Activated T-cell treated with anti-CD3 and anti-CD28 coated beads, Interleukin-2, amount 50 U/mL, for 4 hours (primary cell): ENCODE data around the gene SLC25A48. TPM values are rescaled to one million over a fixed set of nuclear protein-coding genes. Genes with fewer than 3 reads are reported as not detected.

Experiments used
- ATAC-seq, 2 donors: fragments of 200-7000 bp; cut with Tn5 transposase; one replicate each; pipeline ENCODE4 v1.10.0; 2021
- DNase-seq: peaks from one replicate; pipeline ENCODE4 v3.0.0-alpha.2; 2020
- H3K27me3 Mint-ChIP-seq: one replicate; pipeline ENCODE4 v1.8.0; 2021; ENCODE audit warnings: low read depth, mixed read lengths
- H3K36me3 Mint-ChIP-seq: one replicate; pipeline ENCODE4 v1.8.0; 2022; ENCODE audit warnings: mixed read lengths; ENCODE audit not compliant: insufficient read depth
- H3K4me1 Mint-ChIP-seq: one replicate; pipeline ENCODE4 v1.8.0; 2021; ENCODE audit warnings: low read depth, mixed read lengths
- H3K4me3 Mint-ChIP-seq: one replicate; pipeline ENCODE4 v1.8.0; 2021; ENCODE audit warnings: mild to moderate bottlenecking, moderate library complexity, mixed read lengths
- H3K9me3 Mint-ChIP-seq: one replicate; pipeline ENCODE4 v1.8.0; 2021; ENCODE audit warnings: mixed read lengths
- total RNA-seq, 3 donors: library from RNA; stranded (reverse); gene quantifications; one replicate each; pipeline ENCODE4 v1.2.1, GENCODE V29; 2021

Gene SLC25A48
- total RNA-seq, 3 donors from 2014 or later: not detected

GRCh38 chr5:135874461-135874860 lies 40.0 kb downstream of the SLC25A48 start:
- no peak for ATAC-seq
- Mint-ChIP-seq H3K36me3 (no peaks in the 10 kb centered on the region), H3K9me3 (no peaks in the 10 kb centered on the region), H3K27me3 (no peaks in the 10 kb centered on the region), H3K4me1 (no peaks in the 10 kb centered on the region), H3K4me3 (no peak overlapping the region)
- no peak for DNase-seq

DNA sequence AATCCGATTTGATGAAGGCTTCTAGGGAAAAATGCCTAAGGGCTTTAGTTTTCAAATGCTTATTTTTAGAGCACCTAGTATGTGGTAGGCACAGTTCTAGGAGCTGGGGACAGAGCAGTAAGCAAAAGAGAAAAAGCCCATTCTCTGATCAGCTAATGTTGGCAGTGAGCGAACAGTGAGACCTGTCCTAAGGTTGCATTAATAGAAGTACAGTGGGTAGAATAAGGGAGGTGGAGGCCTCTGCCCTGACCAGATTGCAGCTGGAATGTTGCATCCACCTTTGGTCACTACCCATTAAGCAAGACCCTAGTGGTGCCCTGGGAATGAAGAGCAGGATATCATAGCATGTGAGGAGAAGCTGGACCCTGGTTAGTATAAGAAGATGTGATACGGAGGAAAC lies 41.1 kb downstream of the SLC25A48 start:
- no peak for ATAC-seq
- H3K27me3 Mint-ChIP-seq: peaks cover 4% of the 10 kb centered on the region
- H3K9me3 Mint-ChIP-seq: no peaks in the 10 kb centered on the region
- H3K4me1 Mint-ChIP-seq: no peaks in the 10 kb centered on the region
- DNase-seq: no peak
- no peak overlapping the region for H3K4me3 Mint-ChIP-seq
- no peaks in the 10 kb centered on the region for H3K36me3 Mint-ChIP-seq

DNA sequence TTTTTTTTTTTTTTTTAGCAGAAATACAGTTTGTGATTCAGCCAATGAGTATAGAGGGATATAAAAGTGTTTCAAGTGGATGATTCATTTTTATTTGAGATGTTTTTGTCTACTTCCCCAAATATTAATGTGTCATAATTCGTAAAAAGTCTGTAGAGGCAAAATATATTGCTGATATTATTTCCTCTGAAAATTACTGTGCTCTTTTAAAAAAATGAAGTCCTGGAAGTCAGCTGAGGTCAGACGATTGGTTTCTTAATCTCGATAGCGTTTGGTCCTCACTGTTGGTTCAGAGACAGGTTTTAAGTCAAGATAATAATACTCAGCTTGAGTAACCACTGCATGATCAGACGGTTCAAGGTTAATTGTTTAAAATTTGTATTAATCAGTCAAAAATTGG lies 41.7 kb downstream of the SLC25A48 start:
- H3K9me3 Mint-ChIP-seq: no peaks in the 10 kb centered on the region
- H3K36me3 Mint-ChIP-seq: no peaks in the 10 kb centered on the region
- H3K27me3 Mint-ChIP-seq: peaks cover 4% of the 10 kb centered on the region
- H3K4me1 Mint-ChIP-seq: no peaks in the 10 kb centered on the region
- H3K4me3 Mint-ChIP-seq: no peak overlapping the region
- no peak for DNase-seq
- no peak for ATAC-seq

DNA sequence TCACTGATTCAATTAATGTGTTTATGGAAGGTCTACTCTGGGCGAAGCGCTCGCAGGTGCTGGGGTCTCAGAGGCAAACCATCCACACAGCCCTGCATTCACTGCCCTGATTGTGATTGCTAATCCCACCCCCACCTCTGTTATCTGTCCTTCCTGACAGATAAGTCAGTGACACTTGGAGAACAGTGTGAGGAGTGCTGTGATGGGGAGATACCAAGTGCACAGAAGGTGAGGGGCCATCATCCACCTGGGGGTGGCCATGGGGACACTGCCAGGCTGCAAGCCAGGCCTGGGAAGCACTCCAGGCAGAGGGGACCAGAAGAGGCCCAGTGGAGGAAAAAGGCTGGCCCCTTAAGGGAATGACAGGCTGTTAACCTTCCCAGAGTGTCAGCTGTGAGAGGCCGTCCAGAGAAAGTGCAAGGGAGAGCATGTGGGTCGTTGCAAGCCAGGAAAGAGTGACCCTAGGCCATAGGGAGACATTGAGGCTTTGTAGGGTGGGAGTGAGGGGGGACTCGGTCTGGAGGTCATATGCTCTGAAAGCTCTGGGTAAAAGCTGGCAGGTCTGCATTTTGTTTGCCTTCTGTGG lies 43.2 kb downstream of the SLC25A48 start:
- no peak for DNase-seq
- no peak for ATAC-seq
- H3K9me3 Mint-ChIP-seq: no peaks in the 10 kb centered on the region
- H3K4me3 Mint-ChIP-seq: no peak overlapping the region
- H3K27me3 Mint-ChIP-seq: peaks cover 6% of the 10 kb centered on the region
- H3K36me3 Mint-ChIP-seq: no peaks in the 10 kb centered on the region
- H3K4me1 Mint-ChIP-seq: no peaks in the 10 kb centered on the region

- no peaks in the 10 kb centered on the region for H3K9me3 Mint-ChIP-seq
- peaks cover 8% of the 10 kb centered on the region for H3K27me3 Mint-ChIP-seq
- no peaks in the 10 kb centered on the region for H3K4me1 Mint-ChIP-seq
- H3K36me3 Mint-ChIP-seq: no peaks in the 10 kb centered on the region
- no peak for DNase-seq
- H3K4me3 Mint-ChIP-seq: no peak overlapping the region
- ATAC-seq: no peak
Measured at GRCh38 chr5:135878156-135878620, 43.7 kb downstream of the SLC25A48 start.

- ATAC-seq: no peak
- H3K4me3 Mint-ChIP-seq: no peak overlapping the region
- H3K36me3 Mint-ChIP-seq: no peaks in the 10 kb centered on the region
- H3K9me3 Mint-ChIP-seq: no peaks in the 10 kb centered on the region
- no peaks in the 10 kb centered on the region for H3K4me1 Mint-ChIP-seq
- no peak for DNase-seq
- H3K27me3 Mint-ChIP-seq: peaks cover 11% of the 10 kb centered on the region
Measured at GRCh38 chr5:135879591-135879990, 45.1 kb downstream of the SLC25A48 start.

- H3K9me3 Mint-ChIP-seq: no peaks in the 10 kb centered on the region
- H3K4me1 Mint-ChIP-seq: no peaks in the 10 kb centered on the region
- H3K27me3 Mint-ChIP-seq: peaks cover 12% of the 10 kb centered on the region
- ATAC-seq (no peak), DNase-seq (no peak)
- no peak overlapping the region for H3K4me3 Mint-ChIP-seq
- no peaks in the 10 kb centered on the region for H3K36me3 Mint-ChIP-seq
Measured at GRCh38 chr5:135880278-135880677, 45.8 kb downstream of the SLC25A48 start.

GRCh38 chr5:135880801-135881200 lies 46.3 kb downstream of the SLC25A48 start:
- H3K4me1 Mint-ChIP-seq: no peaks in the 10 kb centered on the region
- DNase-seq (no peak), ATAC-seq (no peak)
- peaks cover 15% of the 10 kb centered on the region for H3K27me3 Mint-ChIP-seq
- no peaks in the 10 kb centered on the region for H3K36me3 Mint-ChIP-seq
- no peak overlapping the region for H3K4me3 Mint-ChIP-seq
- no peaks in the 10 kb centered on the region for H3K9me3 Mint-ChIP-seq

DNA sequence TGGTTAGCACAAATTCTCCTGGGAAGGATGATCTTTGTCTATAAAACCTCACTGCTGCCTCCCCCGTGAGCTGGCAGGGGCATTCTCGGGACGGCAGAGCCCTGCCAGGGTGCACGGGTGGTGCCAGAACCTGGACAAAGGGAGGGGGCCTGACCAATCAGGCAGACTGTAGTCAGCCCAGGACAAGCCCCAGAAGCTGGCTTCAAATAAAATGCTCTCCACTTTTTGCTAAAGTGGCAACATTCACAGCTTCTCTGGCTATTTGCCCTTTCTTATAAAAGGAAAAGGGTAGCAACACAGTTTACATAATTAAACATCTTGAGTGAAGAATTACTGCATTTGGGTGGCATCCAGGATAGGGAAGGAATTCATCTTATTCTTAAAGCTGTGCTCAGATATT lies 46.8 kb downstream of the SLC25A48 start:
- H3K4me1 Mint-ChIP-seq: no peaks in the 10 kb centered on the region
- no peak for DNase-seq
- peaks cover 15% of the 10 kb centered on the region for H3K27me3 Mint-ChIP-seq
- no peak overlapping the region for H3K4me3 Mint-ChIP-seq
- H3K9me3 Mint-ChIP-seq: no peaks in the 10 kb centered on the region
- H3K36me3 Mint-ChIP-seq: no peaks in the 10 kb centered on the region
- no peak for ATAC-seq

DNA sequence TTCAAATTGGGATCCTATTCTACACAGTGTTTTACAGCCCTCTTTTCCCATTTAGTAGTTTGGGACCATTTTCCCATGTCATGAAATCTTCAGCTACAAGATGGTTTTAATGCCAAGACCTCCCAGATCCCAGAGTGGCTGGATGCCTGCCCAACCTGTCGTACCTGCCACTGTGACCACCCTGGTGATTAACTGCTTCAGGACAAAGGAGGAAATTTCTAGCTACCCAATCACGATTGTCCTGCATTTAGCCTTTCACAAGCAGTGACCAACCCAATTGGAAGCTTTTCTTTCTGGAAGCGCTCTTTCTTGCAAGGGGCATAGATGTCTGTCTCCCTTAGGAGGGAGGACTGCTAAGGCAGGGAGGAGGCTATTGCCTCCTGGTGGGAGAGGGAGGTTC lies 47.4 kb downstream of the SLC25A48 start:
- no peak for DNase-seq
- Mint-ChIP-seq H3K9me3 (no peaks in the 10 kb centered on the region), H3K4me1 (no peaks in the 10 kb centered on the region), H3K36me3 (no peaks in the 10 kb centered on the region), H3K27me3 (peaks cover 15% of the 10 kb centered on the region), H3K4me3 (no peak overlapping the region)
- no peak for ATAC-seq

DNA sequence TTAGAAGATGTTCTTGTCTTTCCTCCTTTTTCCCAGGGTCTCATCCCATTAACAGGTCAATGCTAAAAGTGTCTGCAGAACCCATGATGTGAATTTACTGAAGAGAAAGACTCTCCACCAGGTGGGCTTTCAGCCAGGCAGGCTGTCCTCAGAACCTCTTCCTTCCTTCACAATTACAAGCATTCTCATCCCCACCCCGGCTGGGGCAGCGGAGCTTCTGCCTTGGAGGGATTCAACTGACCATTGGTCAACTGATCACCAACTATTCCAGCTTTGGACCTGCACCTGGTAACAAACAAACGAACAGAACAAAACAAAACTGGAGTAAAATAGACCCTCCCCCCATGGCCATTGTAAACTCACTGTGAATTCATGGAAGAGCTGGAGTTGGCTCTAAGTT lies 48.6 kb downstream of the SLC25A48 start:
- H3K36me3 Mint-ChIP-seq: no peaks in the 10 kb centered on the region
- ATAC-seq (no peak), DNase-seq (no peak)
- peaks cover 15% of the 10 kb centered on the region for H3K27me3 Mint-ChIP-seq
- no peak overlapping the region for H3K4me3 Mint-ChIP-seq
- no peaks in the 10 kb centered on the region for H3K9me3 Mint-ChIP-seq
- H3K4me1 Mint-ChIP-seq: peaks cover 6% of the 10 kb centered on the region

DNA sequence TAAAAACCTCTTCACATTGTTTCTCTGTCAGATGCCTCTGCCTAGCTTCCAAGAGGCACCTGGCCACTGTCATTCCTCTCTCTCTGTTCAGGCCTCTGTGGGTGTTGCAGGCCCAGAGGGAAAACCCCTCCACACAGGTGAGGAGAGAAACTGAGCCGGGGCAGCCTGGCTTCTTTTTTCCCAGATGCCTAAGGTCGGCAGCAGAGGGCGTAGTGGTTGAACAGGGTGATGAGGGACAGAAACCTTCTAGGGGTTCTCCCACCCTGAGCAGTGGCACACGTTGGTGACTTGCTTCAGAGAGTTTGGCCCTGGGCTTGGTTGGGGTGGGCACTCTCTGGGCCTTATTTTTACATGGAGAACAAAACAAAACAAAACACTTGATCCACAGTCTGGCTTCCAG lies 49.0 kb downstream of the SLC25A48 start:
- peaks cover 15% of the 10 kb centered on the region for H3K27me3 Mint-ChIP-seq
- no peaks in the 10 kb centered on the region for H3K9me3 Mint-ChIP-seq
- ATAC-seq (no peak), DNase-seq (no peak)
- no peak overlapping the region for H3K4me3 Mint-ChIP-seq
- H3K4me1 Mint-ChIP-seq: peaks cover 6% of the 10 kb centered on the region
- no peaks in the 10 kb centered on the region for H3K36me3 Mint-ChIP-seq

- Mint-ChIP-seq H3K4me1 (peaks cover 6% of the 10 kb centered on the region), H3K27me3 (peaks cover 15% of the 10 kb centered on the region), H3K4me3 (no peak overlapping the region), H3K36me3 (no peaks in the 10 kb centered on the region), H3K9me3 (no peaks in the 10 kb centered on the region)
- no peak for DNase-seq
- ATAC-seq: no peak
Measured at GRCh38 chr5:135885031-135885430, 50.6 kb downstream of the SLC25A48 start.

DNA sequence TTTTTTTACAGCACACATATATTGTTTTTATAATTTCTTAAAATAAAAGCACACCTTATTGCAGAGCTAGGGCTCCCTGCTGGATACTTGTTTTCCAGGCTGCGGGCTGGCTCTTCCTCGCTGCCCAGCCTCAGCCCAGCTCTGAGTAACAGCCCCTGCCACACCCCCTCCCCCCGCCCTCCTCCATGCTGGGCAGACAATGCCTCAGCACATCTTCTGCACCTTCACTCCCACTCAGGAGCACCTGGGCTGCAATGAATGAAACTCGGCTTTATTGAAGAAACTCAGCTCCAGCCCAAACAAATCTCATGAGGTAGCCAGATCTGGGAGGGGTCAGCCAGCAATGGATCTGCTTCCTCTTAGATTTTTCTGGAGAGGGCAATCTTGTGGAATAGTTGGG lies 51.7 kb downstream of the SLC25A48 start:
- ATAC-seq (no peak), DNase-seq (no peak)
- Mint-ChIP-seq H3K36me3 (no peaks in the 10 kb centered on the region), H3K9me3 (no peaks in the 10 kb centered on the region), H3K27me3 (peaks cover 11% of the 10 kb centered on the region), H3K4me3 (no peak overlapping the region), H3K4me1 (peaks cover 8% of the 10 kb centered on the region)

DNA sequence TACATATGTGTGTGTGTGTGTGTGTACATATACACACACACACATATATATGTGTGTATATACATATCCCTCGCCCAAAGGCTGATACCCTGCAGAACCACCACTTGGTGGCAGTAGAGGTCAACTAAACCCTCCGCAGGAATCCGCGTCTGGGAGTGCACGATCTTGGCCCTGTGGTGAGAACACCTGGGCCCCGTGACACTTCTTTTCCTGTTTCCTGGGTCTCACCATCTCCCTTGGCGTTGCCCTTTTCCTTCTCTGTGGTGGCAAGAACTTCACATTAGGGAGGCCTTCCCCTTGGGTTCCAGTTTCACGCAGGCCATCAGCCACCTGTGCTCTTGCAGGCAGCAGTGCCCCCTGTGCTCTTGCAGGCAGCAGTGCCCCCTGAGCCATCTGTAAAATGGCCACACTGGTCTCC lies 53.0 kb downstream of the SLC25A48 start:
- Mint-ChIP-seq H3K4me3 (no peak overlapping the region), H3K9me3 (no peaks in the 10 kb centered on the region), H3K27me3 (peaks cover 11% of the 10 kb centered on the region), H3K4me1 (peaks cover 8% of the 10 kb centered on the region), H3K36me3 (no peaks in the 10 kb centered on the region)
- DNase-seq (peak; percentile 44), ATAC-seq (peak; percentile 69 to 82)
